IPS-18c (cell line): ENCODE measurements around the gene TAF7.
"Not testable (repeated sequence)": the region's sequence is repeated elsewhere in the genome, so short reads cannot be mapped to it uniquely, and the experiment has no call there.

Source experiments
- H3K4me3 ChIP-seq: 2 replicates; pipeline ENCODE4 v1.7.0; 2013; ENCODE audit warnings: low read depth, mild to moderate bottlenecking, low read length, moderate library complexity; ENCODE audit not compliant: insufficient read depth
- H3K9me3 ChIP-seq: one replicate; pipeline ENCODE4 v1.6.1; 2013; ENCODE audit warnings: mild to moderate bottlenecking, low read length, moderate library complexity; ENCODE audit not compliant: control insufficient read depth, insufficient read depth

The TAF7 gene

GRCh38 chr5:141343953-141344463, 23.4 kb upstream of the TAF7 start:
- H3K9me3 ChIP-seq, result peaks cover 17% of the 10 kb centered on the region
- peak overlapping the region; percentile 42; the same call in 1 of the 2 replicates for H3K4me3 ChIP-seq

GRCh38 chr5:141343242-141343952, 22.8 kb upstream of the TAF7 start, which contains the start of gene PCDHGA3:
TSS of gene PCDHGA3 (plus strand) at chr5:141343829. CDS start at chr5:141344034, 205 bp downstream.
- peak within 1 kb of the TSS; percentile 42; the same call in 1 of the 2 replicates for H3K4me3 ChIP-seq

GRCh38 chr5:141342773-141343172, 22.2 kb upstream of the TAF7 start:
- Histone ChIP-seq H3K9me3 (peaks cover 14% of the 10 kb centered on the region), H3K4me3 (no peak overlapping the region)

More at GRCh38 chr5:141343242-141343952, 22.8 kb upstream of the TAF7 start, which contains the start of gene PCDHGA3:
- peaks cover 14% of the 10 kb centered on the region for H3K9me3 ChIP-seq

- H3K9me3 ChIP-seq, result peaks cover 12% of the 10 kb centered on the region
These were observed 20.3 kb upstream of the TAF7 start for GRCh38 chr5:141340781-141341354.

GRCh38 chr5:141338538-141339306, 18.1 kb upstream of the TAF7 start, which contains the start of gene PCDHGA2:
TSS of gene PCDHGA2 (plus strand) at chr5:141338760.
- Histone ChIP-seq H3K4me3 (peak within 1 kb of the TSS; percentile 26; the same call in 1 of the 2 replicates), H3K9me3 (peaks cover 2% of the 10 kb centered on the region)

More at GRCh38 chr5:141340781-141341354, 20.3 kb upstream of the TAF7 start:
- H3K4me3 ChIP-seq, result not testable (repeated sequence)

GRCh38 chr5:141332571-141332970, 12.0 kb upstream of the TAF7 start:
- H3K4me3 ChIP-seq, H3K9me3 ChIP-seq: not testable (repeated sequence)

- Histone ChIP-seq H3K9me3 (peaks cover 4% of the 10 kb centered on the region), H3K4me3 (no peak within 1 kb of the TSS)
These were observed 9.9 kb upstream of the TAF7 start, which contains the start of gene PCDHGA1 for GRCh38 chr5:141330299-141331080. TSS of gene PCDHGA1 (plus strand) at chr5:141330514.

- Histone ChIP-seq H3K9me3 (peaks cover 6% of the 10 kb centered on the region), H3K4me3 (no peak overlapping the region)
These were observed 7.6 kb upstream of the TAF7 start for GRCh38 chr5:141328231-141328630.

- Histone ChIP-seq H3K4me3 (peak overlapping the region; percentile 26; the same call in 1 of the 2 replicates), H3K9me3 (peaks cover 3% of the 10 kb centered on the region)
These were observed 5.7 kb upstream of the TAF7 start for GRCh38 chr5:141326088-141326854.

GRCh38 chr5:141322261-141322660, 1.7 kb upstream of the TAF7 start:
- H3K9me3 ChIP-seq, result peaks cover 19% of the 10 kb centered on the region
- H3K4me3 ChIP-seq, result no peak overlapping the region

GRCh38 chr5:141319699-141320098, 885 bp downstream of the TAF7 start:
- Histone ChIP-seq H3K9me3 (peaks cover 19% of the 10 kb centered on the region), H3K4me3 (peak overlapping the region; percentile 86)

- H3K4me3 ChIP-seq, result peak overlapping the region; percentile 86; the same call in 1 of the 2 replicates
- peaks cover 17% of the 10 kb centered on the region for H3K9me3 ChIP-seq
These were observed 1.4 kb downstream of the TAF7 start for GRCh38 chr5:141319202-141319601.

GRCh38 chr5:141316963-141317362, 3.6 kb downstream of the TAF7 start:
- H3K9me3 ChIP-seq, result peaks cover 17% of the 10 kb centered on the region
- not testable (repeated sequence) for H3K4me3 ChIP-seq

GRCh38 chr5:141313711-141314110, 6.9 kb downstream of the TAF7 start:
- H3K9me3 ChIP-seq, result peaks cover 9% of the 10 kb centered on the region
- H3K4me3 ChIP-seq, result no peak overlapping the region

- Histone ChIP-seq H3K4me3 (no peak overlapping the region), H3K9me3 (peaks cover 7% of the 10 kb centered on the region)
These were observed 14.0 kb downstream of the TAF7 start for GRCh38 chr5:141306630-141307029.

GRCh38 chr5:141303756-141304155, 16.8 kb downstream of the TAF7 start, which contains the start of gene SLC25A2:
TSS of gene SLC25A2 (minus strand) at chr5:141304049. CDS start at chr5:141303865, 184 bp downstream.
- peaks cover 5% of the 10 kb centered on the region for H3K9me3 ChIP-seq
- no peak within 1 kb of the TSS for H3K4me3 ChIP-seq
